GM12878 (cell line): ENCODE data around the gene SLC4A5. TPM values are rescaled to one million over a fixed set of nuclear protein-coding genes. Genes with fewer than 3 reads are reported as not detected.

Experiments
- BCL3 ChIP-seq: IDR thresholded peaks from 2 replicates; pipeline ENCODE4 v1.6.1; 2011; ENCODE audit warnings: borderline replicate concordance, low read depth, mild to moderate bottlenecking, moderate library complexity, low read length; ENCODE audit not compliant: insufficient read depth, poor library complexity, severe bottlenecking
- CEBPZ ChIP-seq: fragments of 150-350 bp; IDR thresholded peaks from 2 replicates; pipeline ENCODE4 v1.6.1; 2016; ENCODE audit warnings: low read depth, low read length
- EP300 ChIP-seq, 2 experiments: fragments of 150-350 bp in 1 of 2; IDR thresholded peaks; 2 replicates each; pipeline ENCODE4 v1.6.1; 2011 to 2012; ENCODE audit warnings: low read depth in 2 of 2, low read length in 2 of 2, borderline replicate concordance in 1 of 2, improper control_type of control experiment in 1 of 2, inconsistent platforms in 1 of 2; ENCODE audit not compliant: control insufficient read depth in 1 of 2
- ETV6 ChIP-seq, 2 experiments: fragments of 450-650 bp in 1 of 2; IDR thresholded peaks in 1 of 2; conservative IDR thresholded peaks in 1 of 2; 2 replicates each; pipeline ENCODE4 v1.6.1; 2014; ENCODE audit warnings: antibody characterized with exemption in 1 of 2, borderline replicate concordance in 1 of 2, low read depth in 1 of 2, mild to moderate bottlenecking in 1 of 2, moderate library complexity in 1 of 2
- IRF3 ChIP-seq: fragments of 450-650 bp; IDR thresholded peaks from 2 replicates; pipeline ENCODE4 v1.6.1; 2014; ENCODE audit warnings: mild to moderate bottlenecking
- IRF4 ChIP-seq: IDR thresholded peaks from 2 replicates; pipeline ENCODE4 v1.6.1; 2011; ENCODE audit warnings: low read depth, low read length
- NFIC ChIP-seq: IDR thresholded peaks from 2 replicates; pipeline ENCODE4 v1.6.1; 2012; ENCODE audit warnings: low read depth, mild to moderate bottlenecking, inconsistent platforms, low read length, moderate library complexity
- NFYA ChIP-seq: IDR thresholded peaks from 2 replicates; pipeline ENCODE4 v1.6.1; 2011; ENCODE audit warnings: low read depth, mild to moderate bottlenecking, low read length, improper control_type of control experiment, borderline replicate concordance
- NR2F1 ChIP-seq: fragments of 450-650 bp; conservative IDR thresholded peaks from 2 replicates; pipeline ENCODE4 v1.6.1; 2017; ENCODE audit warnings: mild to moderate bottlenecking
- PML ChIP-seq: IDR thresholded peaks from 2 replicates; pipeline ENCODE4 v1.6.1; 2012; ENCODE audit warnings: low read length, inconsistent platforms
- POLR2AphosphoS2 ChIP-seq: IDR thresholded peaks from 2 replicates; pipeline ENCODE4 v1.6.1; 2011; ENCODE audit warnings: low read depth, mild to moderate bottlenecking, low read length, improper control_type of control experiment, moderate library complexity
- POLR2AphosphoS5 ChIP-seq: IDR thresholded peaks from 2 replicates; pipeline ENCODE4 v1.6.1; 2011; ENCODE audit warnings: mild to moderate bottlenecking, low read length, inconsistent platforms
- SIX5 ChIP-seq: IDR thresholded peaks from 2 replicates; pipeline ENCODE4 v1.6.1; 2011; ENCODE audit warnings: mild to moderate bottlenecking, low read depth, low read length, moderate library complexity; ENCODE audit not compliant: severe bottlenecking
- STAT3 ChIP-seq: IDR thresholded peaks from 2 replicates; pipeline ENCODE4 v1.6.1; 2011; ENCODE audit warnings: low read depth, low read length, improper control_type of control experiment
- TAF1 ChIP-seq: IDR thresholded peaks from 2 replicates; pipeline ENCODE4 v1.6.1; 2011; ENCODE audit warnings: mild to moderate bottlenecking, low read depth, low read length, borderline replicate concordance
- TARDBP ChIP-seq: IDR thresholded peaks from 2 replicates; pipeline ENCODE4 v1.6.1; 2016; ENCODE audit warnings: borderline replicate concordance
- ZNF622 ChIP-seq: fragments of 450-650 bp; IDR thresholded peaks from 2 replicates; pipeline ENCODE4 v1.6.1; 2017; ENCODE audit warnings: mild to moderate bottlenecking, inconsistent platforms
- ZNF687 ChIP-seq: fragments of 450-650 bp; IDR thresholded peaks from 2 replicates; pipeline ENCODE4 v1.6.1; 2017; ENCODE audit warnings: mild to moderate bottlenecking, moderate library complexity
- ZZZ3 ChIP-seq: IDR thresholded peaks from 2 replicates; pipeline ENCODE4 v1.6.1; 2011; ENCODE audit warnings: low read depth; ENCODE audit not compliant: control insufficient read depth, insufficient read length
- polyA plus RNA-seq, 11 experiments: library from polyadenylated mRNA; depleted of rRNA in 4 of 11; unstranded in 6 of 11; stranded (reverse) in 5 of 11; fragments of >200 nt; fragmentation: Nextera tagmentation in 4 of 11; fragmentation: Illumina TruSeq in 1 of 11; extraction: Ambion mirVana in 4 of 11; extraction: Trizol in 1 of 11; gene quantifications; 1 replicate in 1 of 11; 2 replicates in 10 of 11; pipeline versions ENCODE4 v1.2.1 to v1.2.3, GENCODE V29; 2011 to 2016; ENCODE audit warnings: inconsistent platforms in 2 of 11, missing spikeins in 2 of 11, low read depth in 1 of 11
- total RNA-seq, 4 experiments: library from RNA; depleted of rRNA in 3 of 4; stranded (reverse); fragments of >200 nt in 3 of 4; fragmentation: Illumina TruSeq in 1 of 4; extraction: Trizol in 1 of 4; gene quantifications; 2 replicates each; pipeline versions ENCODE4 v1.2.1 to v1.2.3, GENCODE V29; 2013 to 2021

The SLC4A5 gene
- total and polyA plus RNA-seq, 10 of the 15 experiments (the other 5 are each of a cell fraction or from before 2014, with no cell fraction given) = 0.15 to 4.7 (median 1.6) TPM

- TF ChIP-seq ZNF687 (no peak), NFYA (no peak), SIX5 (no peak), TAF1 (peak; percentile 51; the same call in 1 of the 2 replicates), PML (peak; percentile 59; the same call in 1 of the 2 replicates), NFIC (0 out of 2 replicates have a peak, but pooled peaks have one; percentile 45), ZZZ3 (peak; percentile 98), NR2F1 (no peak), EP300 (IDR thresholded peaks at IDR 0.05; ENCODE audit: borderline replicate concordance in 1 of 2, control insufficient read depth in 1 of 2, low read depth in 2 of 2, low read length in 2 of 2) (no peak), POLR2AphosphoS5 (no peak), IRF3 (no peak), BCL3 (no peak), IRF4 (peak; percentile 58; the same call in 1 of the 2 replicates), TARDBP (no peak), ZNF622 (no peak), STAT3 (no peak), POLR2AphosphoS2 (no peak), CEBPZ (no peak), ETV6 (conservative IDR thresholded peaks at IDR 0.05 in 1 of 2, IDR thresholded peaks at IDR 0.05 in 1 of 2; ENCODE audit: borderline replicate concordance in 1 of 2, low read depth in 1 of 2) (peak in 1 of 2 experiments; percentile 19; a peak in 1 of 4 replicates)
- TF ChIP-seq, all 136 proteins: peak for 27
Observed at GRCh38 chr2:74290466-74291217, 52.6 kb downstream of the SLC4A5 start (continued).
